HepG2 (cell line): ENCODE results near the gene TMEM190. TPM values are rescaled to one million over a fixed set of nuclear protein-coding genes. Genes with fewer than 3 reads are reported as not detected.

Experiments
- ATAD3A ChIP-seq: sonication (generic); formaldehyde crosslinking; IDR thresholded peaks from 2 replicates; pipeline ENCODE4 v1.4.0; 2020; ENCODE audit warnings: missing genetic modification reagents
- DRAP1 ChIP-seq: IDR thresholded peaks from 2 replicates; pipeline ENCODE4 v1.6.1; 2016; ENCODE audit warnings: missing genetic modification reagents, missing compliant biosample characterization
- ETS1 ChIP-seq: sonication (generic); formaldehyde crosslinking; IDR thresholded peaks from 2 replicates; pipeline ENCODE4 v1.4.0; 2020; ENCODE audit warnings: missing genetic modification reagents
- FOXP4 ChIP-seq: sonication (generic); formaldehyde crosslinking; IDR thresholded peaks from 2 replicates; pipeline ENCODE4 v1.4.0; 2020; ENCODE audit warnings: missing genetic modification reagents
- GZF1 ChIP-seq: sonication (generic); formaldehyde crosslinking; IDR thresholded peaks from 2 replicates; pipeline ENCODE4 v1.5.1; 2020; ENCODE audit warnings: mild to moderate bottlenecking, missing genetic modification reagents
- HNRNPLL ChIP-seq: fragments of 200-400 bp; formaldehyde crosslinking; IDR thresholded peaks from 2 replicates; pipeline ENCODE4 v1.6.1; 2017; ENCODE audit warnings: mild to moderate bottlenecking, low read depth, low read length; ENCODE audit not compliant: poor library complexity, severe bottlenecking
- MAF1 ChIP-seq: sonication (generic); formaldehyde crosslinking; IDR thresholded peaks from 2 replicates; pipeline ENCODE4 v1.5.0; 2020; ENCODE audit warnings: missing genetic modification reagents, borderline replicate concordance
- PLRG1 ChIP-seq: fragments of 450-650 bp; conservative IDR thresholded peaks from 2 replicates; pipeline ENCODE4 v1.6.1; 2016
- PRDM4 ChIP-seq: sonication (generic); formaldehyde crosslinking; IDR thresholded peaks from 2 replicates; pipeline ENCODE4 v1.9.0; 2021; ENCODE audit warnings: missing genetic modification reagents, borderline replicate concordance
- TEAD3 ChIP-seq: optimal IDR thresholded peaks from 2 replicates; pipeline ENCODE3; 2016; ENCODE audit warnings: borderline replicate concordance
- THAP11 ChIP-seq: IDR thresholded peaks from 2 replicates; pipeline ENCODE4 v1.6.1; 2016; ENCODE audit warnings: missing biosample characterization, missing genetic modification reagents
- THAP8 ChIP-seq: sonication (generic); formaldehyde crosslinking; IDR thresholded peaks from 2 replicates; pipeline ENCODE4 v1.5.1; 2020; ENCODE audit warnings: missing genetic modification reagents, mild to moderate bottlenecking, borderline replicate concordance
- ZFY ChIP-seq: sonication (generic); formaldehyde crosslinking; IDR thresholded peaks from 2 replicates; pipeline ENCODE4 v1.4.0; 2020; ENCODE audit warnings: missing genetic modification reagents
- ZKSCAN5 ChIP-seq: sonication (generic); formaldehyde crosslinking; IDR thresholded peaks from 2 replicates; pipeline ENCODE4 v1.5.1; 2020; ENCODE audit warnings: mild to moderate bottlenecking, missing genetic modification reagents
- ZKSCAN8 ChIP-seq: IDR thresholded peaks from 2 replicates; pipeline ENCODE4 v1.6.1; 2016; ENCODE audit warnings: borderline replicate concordance, missing genetic modification reagents, missing compliant biosample characterization
- ZNF12 ChIP-seq: sonication (generic); formaldehyde crosslinking; IDR thresholded peaks from 2 replicates; pipeline ENCODE4 v1.5.0; 2020; ENCODE audit warnings: missing genetic modification reagents
- ZNF782 ChIP-seq: sonication (generic); formaldehyde crosslinking; IDR thresholded peaks from 2 replicates; pipeline ENCODE4 v1.4.0; 2020; ENCODE audit warnings: missing genetic modification reagents, mild to moderate bottlenecking, borderline replicate concordance
- ZNF841 ChIP-seq: sonication (generic); formaldehyde crosslinking; IDR thresholded peaks from 2 replicates; pipeline ENCODE4 v1.8.1; 2023; ENCODE audit warnings: missing genetic modification reagents, borderline replicate concordance
- ZSCAN5A ChIP-seq: sonication (generic); formaldehyde crosslinking; IDR thresholded peaks from 2 replicates; pipeline ENCODE4 v1.8.0; 2022; ENCODE audit warnings: mild to moderate bottlenecking, missing genetic modification reagents, borderline replicate concordance
- polyA plus RNA-seq, 8 experiments: library from polyadenylated mRNA; depleted of rRNA in 3 of 8; stranded (reverse) in 7 of 8; unstranded in 1 of 8; fragments of >200 nt; fragmentation: Illumina TruSeq in 4 of 8; extraction: Trizol in 4 of 8; gene quantifications; 2 replicates each; pipeline versions ENCODE4 v1.2.1 to v1.2.3, GENCODE V29; 2011 to 2016; ENCODE audit warnings: low read depth in 4 of 8, missing spikeins in 1 of 8, mixed read lengths in 1 of 8; ENCODE audit not compliant: insufficient read depth in 1 of 8
- total RNA-seq, 5 experiments: library from RNA; depleted of rRNA; stranded (reverse); fragments of >200 nt; fragmentation: Illumina TruSeq; extraction: Trizol; gene quantifications; 2 replicates each; pipeline ENCODE4 v1.2.3, GENCODE V29; 2016; ENCODE audit warnings: low read depth in 1 of 5

TMEM190 gene
- total and polyA plus RNA-seq, 2 of the 13 experiments (the other 11 are each of a cell fraction or from before 2014, with no cell fraction given) = 0.35 to 0.83 TPM

GRCh38 chr19:55333870-55334269 lies 42.8 kb upstream of the TMEM190 start (continued):
- TF ChIP-seq MAF1 (CRISPR knock-in tag) (no peak), THAP8 (CRISPR knock-in tag) (no peak), FOXP4 (CRISPR knock-in tag) (peak; percentile 52; the same call in 1 of the 2 replicates), ETS1 (CRISPR knock-in tag) (no peak), ZFY (peak; percentile 42), ZNF841 (no peak), PRDM4 (CRISPR knock-in tag) (no peak), ATAD3A (no peak), THAP11 (CRISPR knock-in tag) (peak; percentile 77), ZKSCAN8 (CRISPR knock-in tag) (peak; percentile 34; the same call in 1 of the 2 replicates), ZKSCAN5 (no peak), ZNF12 (CRISPR knock-in tag) (peak; percentile 47; the same call in 1 of the 2 replicates), HNRNPLL (no peak), PLRG1 (no peak), DRAP1 (CRISPR knock-in tag) (peak; percentile 20; the same call in 1 of the 2 replicates), ZSCAN5A (CRISPR knock-in tag) (0 out of 2 replicates have a peak, but pooled peaks have one; percentile 61), TEAD3 (CRISPR knock-in tag) (peak; percentile 11), GZF1 (CRISPR knock-in tag) (peak; percentile 54; the same call in 1 of the 2 replicates), ZNF782 (CRISPR knock-in tag) (no peak)
